SKM-1 treated with dmso at 0.1 percent for 144 hours (cell line): ENCODE measurements around the gene CKAP2.
A peak's percentile ranks its signal among the peaks of the same experiment; 100 is the strongest.
"Not testable (repeated sequence)": the region's sequence is repeated elsewhere in the genome, so short reads cannot be mapped to it uniquely, and the experiment has no call there.

Source experiments
- DNase-seq: peaks from one replicate; lab custom pipeline; 2025; ENCODE audit not compliant: unreplicated experiment; lab: John Stamatoyannopoulos, UW

CKAP2 gene

DNA sequence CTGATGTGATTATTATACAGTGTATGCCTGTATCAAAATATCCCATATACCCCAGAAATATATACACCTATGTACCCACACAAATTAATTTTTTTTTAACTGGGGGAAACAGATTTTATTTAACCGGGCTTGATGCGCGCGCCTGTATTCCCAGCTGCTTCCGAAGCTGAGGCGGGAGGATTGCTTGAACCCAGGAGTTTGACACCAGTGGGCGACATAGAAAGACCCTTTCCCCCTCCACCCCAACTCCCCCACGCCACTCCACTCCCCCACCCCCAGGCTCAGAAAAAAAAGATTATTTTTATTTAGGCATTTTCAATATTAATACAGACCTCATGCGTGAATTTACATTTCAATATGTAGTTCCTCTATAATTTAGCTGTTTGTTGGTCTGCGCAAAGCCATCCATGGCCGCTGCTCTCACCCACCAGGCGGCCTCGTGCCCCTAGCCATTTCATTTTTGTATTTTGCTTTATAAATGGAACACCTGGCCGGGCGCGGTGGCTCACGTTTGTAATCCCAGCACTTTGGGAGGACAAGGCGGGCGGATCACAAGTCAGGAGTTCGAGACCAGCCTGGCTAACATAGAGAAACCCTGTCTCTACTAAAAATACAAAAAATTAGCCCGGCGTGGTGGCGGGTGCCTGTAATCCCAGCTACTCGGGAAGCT is 4.0 kb upstream of the CKAP2 start:
- DNase-seq: no peak

DNA sequence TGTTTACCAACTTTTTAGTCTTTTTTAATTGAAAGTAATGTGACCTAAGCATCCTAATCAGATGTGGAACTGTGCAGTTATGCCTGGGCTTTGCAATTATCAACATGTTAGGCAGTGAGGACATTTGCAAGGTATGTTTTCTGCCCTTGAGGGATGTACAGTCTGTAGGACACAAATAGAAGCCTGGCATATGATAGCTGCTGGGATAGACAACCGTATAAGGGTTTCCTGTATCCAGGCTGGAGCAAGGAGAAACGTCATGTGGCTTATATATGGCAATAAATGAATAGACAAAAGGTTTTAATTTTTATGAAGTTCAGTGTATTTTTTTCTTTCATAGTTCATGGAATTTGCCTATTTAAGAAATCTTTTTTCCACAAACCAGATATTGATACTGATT is 2.8 kb upstream of the CKAP2 start:
- DNase-seq: no peak

DNA sequence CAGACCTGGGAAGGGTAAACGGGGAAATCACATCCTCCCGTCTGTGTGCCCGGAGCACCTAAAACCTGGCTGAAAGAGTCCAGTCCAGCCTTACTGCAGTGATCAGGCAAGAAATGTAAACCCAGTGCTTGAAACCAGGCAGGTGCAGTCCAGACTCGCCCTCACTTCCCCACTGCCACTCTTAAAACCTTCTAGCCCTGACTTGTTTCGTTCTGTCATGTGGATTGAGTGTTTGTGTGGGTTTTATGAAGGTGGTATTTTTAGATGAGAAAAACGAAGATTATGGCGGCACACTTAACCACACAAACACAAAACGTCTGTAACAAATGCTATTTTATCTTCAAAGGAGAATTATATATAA is 839 bp upstream of the CKAP2 start:
- DNase-seq: no peak

DNA sequence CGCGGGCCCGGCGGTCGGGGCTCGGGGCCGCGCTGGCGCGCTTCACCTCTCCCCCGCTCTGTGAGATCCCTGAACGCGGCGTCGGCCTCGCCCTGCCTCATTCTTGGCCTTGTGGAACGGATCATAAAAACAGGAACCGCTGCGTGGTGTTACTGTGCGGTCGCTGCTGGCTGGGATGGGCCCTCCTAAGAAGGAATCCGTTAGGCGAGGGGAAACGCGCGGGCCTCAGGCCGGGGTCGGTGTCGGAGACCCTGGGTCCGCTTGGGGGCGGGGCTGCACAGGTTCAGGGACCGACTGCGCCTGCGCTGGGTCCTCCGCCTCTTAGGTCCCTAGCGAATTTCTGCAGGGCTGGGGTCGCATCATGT is 381 bp downstream of the CKAP2 start:
- DNase-seq: peak; percentile 72

DNA sequence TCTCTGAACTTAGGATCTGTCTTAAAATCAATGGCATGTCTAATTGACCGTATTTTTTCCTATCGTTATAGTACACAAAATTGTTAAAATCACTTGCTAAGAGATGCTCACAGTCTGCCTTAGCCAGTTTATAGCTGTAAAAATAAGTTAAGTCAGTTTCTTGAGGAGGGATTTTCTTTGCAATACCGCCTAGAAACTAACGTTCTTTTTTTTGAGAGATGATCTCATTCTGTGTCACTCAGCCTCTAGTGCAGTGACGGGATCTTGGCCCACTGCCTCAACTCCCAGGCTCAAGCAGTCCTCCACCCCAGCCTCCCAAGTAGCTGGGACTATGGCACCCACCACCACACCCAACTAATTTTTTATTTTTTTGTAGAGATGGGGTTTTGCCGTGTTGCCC is 4.4 kb downstream of the CKAP2 start:
- DNase-seq: no peak

DNA sequence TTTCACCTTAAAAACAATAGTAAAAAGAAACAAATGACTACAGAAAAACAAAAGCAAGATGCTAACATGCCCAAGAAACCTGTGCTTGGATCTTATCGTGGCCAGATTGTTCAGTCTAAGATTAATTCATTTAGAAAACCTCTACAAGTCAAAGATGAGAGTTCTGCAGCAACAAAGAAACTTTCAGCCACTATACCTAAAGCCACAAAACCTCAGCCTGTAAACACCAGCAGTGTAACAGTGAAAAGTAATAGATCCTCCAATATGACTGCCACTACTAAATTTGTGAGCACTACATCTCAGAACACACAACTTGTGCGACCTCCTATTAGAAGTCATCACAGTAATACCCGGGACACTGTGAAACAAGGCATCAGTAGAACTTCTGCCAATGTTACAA is 6.0 kb downstream of the CKAP2 start:
- no peak for DNase-seq

DNA sequence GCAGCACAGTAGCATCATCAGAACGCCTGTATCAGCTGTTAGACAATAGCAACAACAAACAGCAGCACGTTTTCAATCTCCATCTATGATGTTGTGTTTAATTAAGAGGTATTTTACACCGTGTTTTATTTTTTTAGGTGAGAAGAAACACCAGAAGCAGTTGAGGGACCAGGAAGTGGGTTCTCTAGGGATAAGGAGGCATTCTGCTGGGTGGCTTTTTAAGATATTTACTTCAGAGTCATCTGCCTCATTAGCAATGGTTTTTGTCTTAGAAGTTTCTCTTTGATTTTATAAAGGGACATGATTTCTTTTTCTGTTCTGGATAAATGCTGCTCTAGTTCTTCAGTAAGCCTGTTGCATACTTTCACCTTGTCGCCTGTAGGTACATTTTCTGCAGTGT is 8.2 kb downstream of the CKAP2 start:
- DNase-seq: no peak

DNA sequence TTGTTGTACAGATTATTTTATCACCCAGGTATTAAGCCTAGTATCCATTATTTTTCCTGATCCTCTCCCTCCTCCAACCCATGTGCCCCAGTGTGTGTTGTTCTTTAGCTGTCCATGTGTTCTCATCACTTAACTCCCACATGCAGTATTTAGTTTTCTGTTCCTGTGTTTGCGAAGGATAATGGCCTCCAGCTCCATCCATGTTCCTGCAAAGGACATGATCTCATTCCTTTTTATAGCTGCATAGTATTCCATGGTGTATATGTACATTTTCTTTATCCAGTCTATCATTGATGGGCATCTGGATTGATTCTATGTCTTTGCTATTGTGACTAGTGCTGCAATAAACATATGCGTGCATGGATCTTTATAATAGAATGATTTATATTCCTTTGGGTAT is 13.2 kb downstream of the CKAP2 start:
- DNase-seq: not testable (repeated sequence)

DNA sequence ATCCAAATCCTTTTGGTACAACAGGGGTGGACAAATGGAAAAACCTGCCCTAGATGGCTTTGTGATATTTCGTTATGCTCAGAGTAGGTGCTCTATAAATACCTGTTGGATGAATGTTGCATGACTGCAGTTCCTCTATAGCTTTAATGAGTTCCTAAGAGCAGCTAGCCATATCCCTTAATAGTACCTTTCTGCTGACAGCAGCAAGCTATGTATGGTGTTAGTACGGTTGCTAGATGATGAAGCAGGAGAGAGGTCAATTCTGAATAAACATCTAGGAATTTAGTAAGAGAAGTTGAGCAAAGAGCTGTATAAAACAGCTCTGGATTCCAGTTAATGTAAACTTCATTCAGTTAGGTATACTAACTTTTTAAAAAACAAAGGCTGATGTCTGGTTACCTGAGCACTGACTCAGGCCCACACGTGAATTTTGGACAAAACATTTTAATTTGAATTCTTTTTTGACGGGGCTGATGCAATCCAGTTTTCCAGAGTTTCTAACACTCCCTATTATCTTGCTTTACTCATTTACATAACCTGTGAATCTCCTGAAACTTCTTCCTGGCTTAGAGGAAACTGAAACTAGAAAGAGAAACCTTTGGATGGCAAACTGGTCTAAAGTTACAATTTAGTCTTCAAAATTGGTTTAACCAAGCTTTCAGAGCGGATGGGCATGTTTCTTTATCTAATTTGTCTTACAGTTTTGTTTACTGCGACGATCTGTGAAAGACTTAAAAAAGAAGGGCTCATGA is 25.6 kb downstream of the CKAP2 start:
- DNase-seq: not testable (repeated sequence)

DNA sequence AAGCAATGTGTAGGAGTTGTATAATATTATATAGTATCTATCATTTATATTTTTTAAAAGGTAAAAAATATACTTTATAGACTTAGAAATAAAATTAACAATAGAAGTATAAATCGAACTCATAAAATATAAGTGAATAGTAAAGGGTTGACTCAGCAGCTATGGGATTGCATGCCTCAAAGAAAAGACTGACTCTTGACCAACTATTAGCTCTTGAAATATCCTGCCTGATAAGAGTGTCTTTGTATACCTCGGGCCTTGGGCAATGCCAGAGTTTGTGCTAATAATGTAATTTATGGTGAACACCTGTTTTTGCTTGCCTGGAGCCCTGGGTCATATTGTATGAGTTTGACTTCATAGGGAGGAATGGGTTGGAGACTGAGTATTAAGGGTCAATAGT is 31.8 kb downstream of the CKAP2 start:
- DNase-seq: not testable (repeated sequence)

DNA sequence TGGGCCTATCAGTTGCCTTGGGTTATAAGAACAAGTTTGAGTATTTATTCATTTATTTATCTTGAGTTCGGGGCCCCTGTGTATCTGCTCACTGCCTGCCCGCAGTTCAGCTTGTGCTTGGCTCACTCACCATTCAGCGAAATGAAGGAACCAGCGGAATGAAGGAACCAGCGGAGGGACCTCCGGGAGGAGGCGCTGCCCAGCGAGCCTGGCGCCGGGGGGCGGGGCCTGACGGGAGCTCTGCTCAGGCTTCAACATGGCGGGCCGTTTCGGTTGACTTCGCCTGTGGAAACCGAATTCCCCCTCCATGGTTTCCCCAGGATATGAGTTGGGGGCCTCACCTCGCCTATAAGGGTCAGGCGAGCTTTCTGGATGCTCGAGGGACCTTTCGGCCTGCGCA is 33.5 kb downstream of the CKAP2 start:
- not testable (repeated sequence) for DNase-seq

DNA sequence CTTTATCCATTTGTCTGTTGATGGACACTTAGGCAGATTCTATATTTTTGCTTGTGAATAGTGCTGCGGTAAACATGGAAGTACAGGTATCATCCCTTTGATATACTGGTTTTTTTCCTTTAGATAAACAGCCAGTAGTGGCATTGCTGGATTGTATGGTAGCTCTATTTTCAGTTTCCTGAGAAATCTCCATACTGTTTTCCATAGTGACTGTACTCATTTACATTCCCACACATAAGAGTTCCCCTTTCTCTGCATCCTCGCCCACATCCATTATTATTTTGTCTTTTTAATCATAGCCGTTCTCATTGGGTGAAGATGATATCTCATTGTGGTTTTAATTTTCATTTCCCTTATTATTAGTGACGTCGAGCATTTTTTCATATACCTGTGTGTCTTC is 35.7 kb downstream of the CKAP2 start:
- DNase-seq: not testable (repeated sequence)

DNA sequence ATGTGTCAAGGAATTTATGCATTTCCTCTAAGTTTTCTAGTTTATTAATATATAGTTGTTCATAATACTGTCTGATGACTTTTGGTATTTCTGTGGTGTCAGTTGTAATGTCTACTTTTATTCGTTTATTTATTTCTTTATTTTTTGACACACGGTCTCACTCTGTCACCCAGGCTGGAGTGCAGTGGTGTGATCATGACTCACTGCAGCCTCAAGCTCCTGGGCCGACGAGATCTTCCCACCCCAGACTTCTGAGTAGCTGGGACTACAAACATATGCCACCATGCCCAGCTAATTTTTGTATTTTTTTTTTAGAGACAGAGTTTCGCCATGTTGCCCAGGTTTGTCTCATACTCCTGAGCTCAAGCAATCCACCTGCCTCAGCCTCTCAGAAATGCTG is 39.0 kb downstream of the CKAP2 start:
- DNase-seq: not testable (repeated sequence)

DNA sequence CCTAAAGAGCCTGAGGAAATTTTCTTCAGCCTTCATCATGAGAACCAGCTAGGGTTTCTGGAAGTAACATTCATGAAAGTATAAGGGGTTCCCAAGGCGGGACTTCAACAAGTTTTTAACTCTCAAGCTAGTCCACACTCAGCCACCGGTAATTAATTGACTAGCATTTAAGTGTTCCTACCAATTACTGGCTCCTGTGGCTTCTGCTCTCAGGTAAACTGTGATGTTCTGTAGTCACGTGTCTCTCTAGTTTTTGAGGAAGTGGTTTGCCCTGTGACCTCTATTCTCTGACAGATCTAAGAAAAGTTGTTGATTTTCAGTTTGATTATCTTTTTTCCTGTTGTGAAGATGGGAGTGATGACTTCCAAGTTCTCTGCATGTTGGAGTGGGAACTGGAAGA is 42.7 kb downstream of the CKAP2 start:
- not testable (repeated sequence) for DNase-seq

DNA sequence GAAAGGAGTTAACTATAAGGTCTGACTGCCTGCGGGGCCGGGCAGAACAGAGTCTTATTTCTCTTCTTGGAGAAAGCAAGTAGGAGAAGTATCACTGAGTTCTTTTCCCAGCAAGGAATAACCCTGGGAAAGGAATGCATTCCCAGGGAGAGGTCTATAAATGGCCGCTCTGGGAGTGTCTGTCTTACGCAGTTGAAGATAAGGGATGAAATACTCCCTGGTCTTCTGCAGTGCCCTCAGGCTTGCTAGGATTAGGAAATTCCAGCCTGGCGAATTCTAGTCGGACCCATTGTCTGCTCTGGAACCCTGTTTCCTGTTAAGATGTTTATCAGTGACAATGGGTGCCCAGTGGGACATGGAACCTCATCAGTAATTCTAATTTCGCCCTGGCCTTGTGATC is 47.0 kb downstream of the CKAP2 start:
- DNase-seq: not testable (repeated sequence)

DNA sequence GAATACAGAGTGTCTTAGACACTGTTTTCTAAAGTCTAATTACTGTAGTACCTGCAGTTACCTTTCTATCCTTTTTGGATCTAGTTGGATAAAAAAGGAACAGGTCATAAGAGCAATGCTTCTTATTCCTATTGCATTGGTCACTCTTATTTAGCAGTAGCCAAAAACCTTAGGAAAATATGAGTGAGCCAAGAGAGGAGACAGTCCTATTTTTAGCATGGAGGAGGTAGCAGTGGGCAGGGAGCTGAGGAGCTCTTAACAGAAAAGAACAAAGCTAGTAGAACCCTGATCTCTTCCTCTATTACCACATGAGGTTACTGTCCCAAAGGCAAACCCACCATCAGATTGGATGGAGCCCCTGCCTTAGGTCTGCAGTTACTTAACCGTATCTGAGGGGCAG is 50.6 kb downstream of the CKAP2 start:
- not testable (repeated sequence) for DNase-seq

DNA sequence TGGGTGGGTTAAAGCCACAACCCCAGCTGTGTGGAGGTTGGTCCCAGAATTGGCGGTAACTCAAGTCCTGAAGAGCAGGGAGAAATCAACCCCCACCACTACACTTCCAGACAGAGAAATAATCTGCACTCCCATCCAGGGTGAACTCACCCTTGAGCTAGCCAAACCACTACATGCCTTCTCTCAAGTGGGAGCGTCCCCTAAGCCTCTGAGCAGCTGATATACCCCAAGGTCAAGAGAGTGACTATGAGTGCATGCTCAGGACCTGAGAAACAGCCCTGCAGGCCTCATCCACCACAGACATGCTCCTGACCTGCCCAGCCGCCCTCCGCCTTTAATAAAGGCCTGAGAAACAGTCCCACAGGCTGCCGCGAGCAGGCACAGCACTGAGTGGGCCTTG is 54.3 kb downstream of the CKAP2 start:
- not testable (repeated sequence) for DNase-seq

DNA sequence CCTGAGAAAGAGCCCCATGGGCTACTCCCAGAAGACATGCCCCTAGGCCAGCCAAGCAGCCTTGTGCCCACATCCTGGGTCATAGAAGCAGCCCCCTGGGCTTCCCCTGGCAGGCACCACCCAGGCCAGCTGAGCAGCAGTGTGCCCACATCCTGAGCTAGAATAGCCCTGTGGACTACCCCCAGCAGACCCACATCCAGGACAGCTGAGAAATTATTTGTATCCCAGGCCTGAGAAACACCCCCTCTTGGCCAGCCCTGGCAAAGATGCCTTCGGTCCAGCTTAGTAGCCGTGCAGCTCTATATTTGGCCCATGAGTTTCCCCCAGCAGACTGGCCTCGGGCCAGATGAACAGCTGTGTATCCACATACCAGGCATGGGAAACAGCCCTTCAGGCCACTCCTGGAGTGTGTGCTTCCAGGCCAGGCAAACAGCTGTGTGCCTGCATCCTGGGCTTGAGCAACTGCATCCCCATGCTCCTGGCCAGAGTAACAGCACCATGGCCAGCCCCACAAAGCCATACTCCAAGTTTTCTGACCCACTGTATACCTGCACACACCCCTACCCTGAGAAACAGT is 55.0 kb downstream of the CKAP2 start:
- not testable (repeated sequence) for DNase-seq

DNA sequence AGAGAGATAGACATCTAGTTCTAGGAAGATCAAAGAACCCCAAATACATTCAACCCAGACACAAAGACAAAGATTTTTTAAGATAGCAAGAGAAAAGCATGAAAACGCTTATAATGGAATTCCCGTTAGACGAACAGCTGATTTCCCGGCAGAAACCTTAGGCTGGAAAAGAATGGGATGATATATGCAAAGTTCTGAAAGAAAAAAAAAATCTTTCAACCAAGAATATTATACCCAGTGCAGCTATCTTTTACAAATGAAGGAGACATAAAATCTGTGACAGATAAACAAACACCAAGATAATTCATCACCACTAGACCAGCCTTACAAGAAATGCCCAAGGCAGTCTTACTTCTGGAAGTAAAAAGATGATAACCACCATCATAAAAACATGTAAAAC is 56.3 kb downstream of the CKAP2 start:
- DNase-seq: not testable (repeated sequence)

DNA sequence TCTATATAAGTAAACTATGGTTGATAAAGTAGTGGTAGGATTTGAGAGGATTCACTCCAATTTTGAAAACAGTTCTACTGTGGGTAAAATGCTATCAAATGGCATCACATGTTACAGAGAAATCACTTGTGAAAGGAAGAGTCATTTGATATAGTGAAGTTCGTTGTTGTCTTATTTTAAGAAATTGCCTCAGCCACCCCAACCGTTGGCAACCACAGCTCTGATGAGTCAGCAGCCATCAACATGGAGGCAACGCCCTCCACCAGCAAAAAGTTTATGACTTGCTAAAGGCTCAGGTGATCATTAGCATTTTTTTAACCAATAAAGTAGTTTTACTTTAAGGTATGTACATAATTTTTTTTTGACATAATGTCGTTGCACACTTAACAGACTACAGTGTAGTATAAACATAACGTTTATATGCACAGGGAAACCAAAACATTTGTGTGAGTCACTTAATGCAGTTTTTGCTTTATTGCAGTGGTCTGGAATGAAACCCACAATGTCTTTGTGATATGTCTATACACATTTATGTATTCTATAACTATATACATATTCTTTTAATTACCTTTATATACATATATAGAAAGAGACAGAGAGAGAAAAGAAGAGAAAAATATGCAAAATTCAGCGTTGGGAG is 58.8 kb downstream of the CKAP2 start:
- DNase-seq: not testable (repeated sequence)

DNA sequence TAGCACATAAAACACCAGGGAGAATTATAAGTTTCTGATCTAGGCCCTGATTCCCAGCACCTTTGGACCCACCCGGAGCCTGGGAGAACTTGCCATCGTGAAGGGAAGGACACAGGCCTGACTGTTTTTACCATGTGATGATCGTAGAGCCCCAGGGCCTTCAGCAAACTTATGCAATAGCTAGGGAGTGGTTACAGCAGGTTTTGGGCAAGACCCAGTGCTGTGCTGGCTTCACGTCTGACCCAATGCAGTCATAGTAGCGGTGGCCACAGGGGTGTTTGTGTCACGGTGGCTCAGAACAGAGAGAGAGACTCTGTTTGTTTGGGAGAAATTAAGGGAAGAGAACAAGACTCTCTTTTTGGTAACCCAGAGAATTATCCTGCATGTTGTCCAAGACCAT is 68.0 kb downstream of the CKAP2 start:
- not testable (repeated sequence) for DNase-seq
